Neural progenitor cell (in vitro differentiated cells): ENCODE results near the gene BMERB1. TPM values are rescaled to one million over a fixed set of nuclear protein-coding genes. Genes with fewer than 3 reads are reported as not detected.

ENCODE experiments used
- DNase-seq: peaks from one replicate; pipeline ENCODE4 v3.0.0-alpha.2; 2016; ENCODE audit warnings: low spot score
- H2AFZ ChIP-seq: fragments of 200-600 bp; sonication (generic); replicated peaks from 2 replicates; pipeline ENCODE4 v1.6.1; 2016; ENCODE audit warnings: antibody characterized with exemption
- H3F3A ChIP-seq: fragments of 200-600 bp; sonication (generic); 2 replicates; pipeline ENCODE4 v1.6.1; 2016; ENCODE audit warnings: antibody characterized with exemption, low read depth
- H3K27ac ChIP-seq: fragments of 200-600 bp; sonication (generic); 2 replicates; pipeline ENCODE4 v1.5.1; 2016; ENCODE audit warnings: mild to moderate bottlenecking
- H3K27me3 ChIP-seq: fragments of 200-600 bp; sonication (generic); 2 replicates; pipeline ENCODE4 v1.6.1; 2016; ENCODE audit warnings: mild to moderate bottlenecking, moderate library complexity
- H3K36me3 ChIP-seq: fragments of 200-600 bp; sonication (generic); 2 replicates; pipeline ENCODE4 v1.5.1; 2016
- H3K4me1 ChIP-seq: fragments of 200-600 bp; sonication (generic); 2 replicates; pipeline ENCODE4 v1.6.1; 2016; ENCODE audit warnings: mixed run types
- H3K4me2 ChIP-seq: fragments of 200-600 bp; sonication (generic); 2 replicates; pipeline ENCODE4 v1.6.1; 2016
- H3K4me3 ChIP-seq: fragments of 200-600 bp; sonication (generic); 2 replicates; pipeline ENCODE4 v1.5.1; 2016
- H3K79me2 ChIP-seq: fragments of 200-600 bp; sonication (generic); 2 replicates; pipeline ENCODE4 v1.6.1; 2016; ENCODE audit warnings: low read depth
- H3K9ac ChIP-seq: fragments of 200-600 bp; sonication (generic); 2 replicates; pipeline ENCODE4 v1.6.1; 2016
- H3K9me3 ChIP-seq: fragments of 200-600 bp; sonication (generic); 2 replicates; pipeline ENCODE4 v1.5.1; 2016; ENCODE audit warnings: low read depth
- H4K20me1 ChIP-seq: fragments of 200-600 bp; sonication (generic); 2 replicates; pipeline ENCODE4 v1.6.1; 2016; ENCODE audit warnings: low read depth
- H3K27ac Mint-ChIP-seq: 3 replicates; pipeline ENCODE4 v1.8.0; 2021; ENCODE audit warnings: mixed read lengths
- H3K27me3 Mint-ChIP-seq: 2 replicates; pipeline ENCODE4 v1.8.0; 2022; ENCODE audit warnings: low read depth, mild to moderate bottlenecking, inconsistent platforms, moderate library complexity, mixed read lengths; ENCODE audit not compliant: insufficient read depth
- H3K36me3 Mint-ChIP-seq: 3 replicates; pipeline ENCODE4 v1.8.0; 2021; ENCODE audit warnings: mixed read lengths
- H3K4me1 Mint-ChIP-seq: 3 replicates; pipeline ENCODE4 v1.8.0; 2021; ENCODE audit warnings: mixed read lengths
- H3K4me3 Mint-ChIP-seq: 3 replicates; pipeline ENCODE4 v1.8.0; 2021; ENCODE audit warnings: mild to moderate bottlenecking, moderate library complexity, mixed read lengths
- H3K9me3 Mint-ChIP-seq: 3 replicates; pipeline ENCODE4 v1.8.0; 2020; ENCODE audit warnings: mixed read lengths
- EZH2 ChIP-seq: fragments of 200-600 bp; sonication (generic); IDR thresholded peaks from 2 replicates; pipeline ENCODE4 v1.6.1; 2017; ENCODE audit warnings: antibody characterized with exemption, mild to moderate bottlenecking, moderate library complexity
- EZH2phosphoT487 ChIP-seq: fragments of 200-600 bp; sonication (generic); IDR thresholded peaks from 2 replicates; pipeline ENCODE4 v1.6.1; 2017; ENCODE audit warnings: antibody characterized with exemption
- total RNA-seq: library from RNA; depleted of rRNA; stranded (reverse); fragments of >200 nt; gene quantifications from 2 replicates; pipeline ENCODE4 v1.2.3, GENCODE V29; 2015; ENCODE audit warnings: low replicate concordance
- TF ChIP-seq, protein P1 (sequence below): fragments of 200-600 bp; sonication (generic); IDR thresholded peaks from 2 replicates; pipeline ENCODE4 v1.5.1; 2017; ENCODE audit warnings: antibody characterized with exemption, mild to moderate bottlenecking

Gene BMERB1
- total RNA-seq, 1 donor from 2014 or later: 39.0 TPM

- Histone ChIP-seq H3K4me2 (no peak overlapping the region), H3K27ac (no peak overlapping the region), H3K4me1 (no peaks in the 10 kb centered on the region), H3K9ac (no peak overlapping the region), H3F3A (no peaks in the 10 kb centered on the region), H3K79me2 (no peaks in the 10 kb centered on the region), H2AFZ (no peak overlapping the region), H4K20me1 (peaks cover 4% of the 10 kb centered on the region), H3K9me3 (no peaks in the 10 kb centered on the region), H3K36me3 (no peaks in the 10 kb centered on the region), H3K27me3 (no peaks in the 10 kb centered on the region), H3K4me3 (no peak overlapping the region)
- no peaks in the 10 kb centered on the region for H3K9me3 Mint-ChIP-seq
- H3K27ac Mint-ChIP-seq: no peak overlapping the region
- peaks cover 9% of the 10 kb centered on the region for H3K4me1 Mint-ChIP-seq
- peaks cover 3% of the 10 kb centered on the region for H3K36me3 Mint-ChIP-seq
- TF ChIP-seq, protein P1, sequence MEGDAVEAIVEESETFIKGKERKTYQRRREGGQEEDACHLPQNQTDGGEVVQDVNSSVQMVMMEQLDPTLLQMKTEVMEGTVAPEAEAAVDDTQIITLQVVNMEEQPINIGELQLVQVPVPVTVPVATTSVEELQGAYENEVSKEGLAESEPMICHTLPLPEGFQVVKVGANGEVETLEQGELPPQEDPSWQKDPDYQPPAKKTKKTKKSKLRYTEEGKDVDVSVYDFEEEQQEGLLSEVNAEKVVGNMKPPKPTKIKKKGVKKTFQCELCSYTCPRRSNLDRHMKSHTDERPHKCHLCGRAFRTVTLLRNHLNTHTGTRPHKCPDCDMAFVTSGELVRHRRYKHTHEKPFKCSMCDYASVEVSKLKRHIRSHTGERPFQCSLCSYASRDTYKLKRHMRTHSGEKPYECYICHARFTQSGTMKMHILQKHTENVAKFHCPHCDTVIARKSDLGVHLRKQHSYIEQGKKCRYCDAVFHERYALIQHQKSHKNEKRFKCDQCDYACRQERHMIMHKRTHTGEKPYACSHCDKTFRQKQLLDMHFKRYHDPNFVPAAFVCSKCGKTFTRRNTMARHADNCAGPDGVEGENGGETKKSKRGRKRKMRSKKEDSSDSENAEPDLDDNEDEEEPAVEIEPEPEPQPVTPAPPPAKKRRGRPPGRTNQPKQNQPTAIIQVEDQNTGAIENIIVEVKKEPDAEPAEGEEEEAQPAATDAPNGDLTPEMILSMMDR: no peak
- TF ChIP-seq EZH2: no peak
- no peak for TF ChIP-seq EZH2phosphoT487
- H3K27me3 Mint-ChIP-seq: no peaks in the 10 kb centered on the region
- H3K4me3 Mint-ChIP-seq: no peak overlapping the region
- no peak for DNase-seq
Measured at GRCh38 chr16:15529673-15530072, 95.3 kb downstream of the BMERB1 start.

- TF ChIP-seq EZH2phosphoT487: no peak
- TF ChIP-seq, protein P1: no peak
- TF ChIP-seq EZH2: no peak
- H3F3A ChIP-seq: no peaks in the 10 kb centered on the region
- H3K4me1 Mint-ChIP-seq: peaks cover 11% of the 10 kb centered on the region
Measured at GRCh38 chr16:15530085-15530484, 95.7 kb downstream of the BMERB1 start.

DNA sequence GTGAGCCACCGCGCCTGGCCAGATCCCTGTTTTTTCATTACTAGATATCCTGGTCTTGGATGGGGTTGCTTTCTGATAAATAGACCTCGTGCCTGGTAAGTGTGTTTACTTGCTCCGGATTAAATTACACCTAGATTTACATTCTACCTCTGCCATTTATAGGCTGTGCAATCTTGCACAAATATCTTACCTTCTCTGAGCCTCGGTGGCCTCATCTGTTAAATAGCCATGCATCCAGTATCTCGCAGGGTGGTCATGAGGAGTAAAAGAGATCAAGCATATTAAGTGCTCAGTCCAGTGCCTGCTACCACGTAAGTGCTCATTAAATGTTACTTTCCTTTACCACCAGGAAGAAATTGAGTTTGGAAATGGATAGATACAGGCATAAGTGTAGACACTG lies 98.4 kb downstream of the BMERB1 start:
- Histone ChIP-seq H2AFZ (no peak overlapping the region), H3K4me2 (no peak overlapping the region), H4K20me1 (peaks cover 4% of the 10 kb centered on the region), H3K36me3 (no peaks in the 10 kb centered on the region), H3K9me3 (no peaks in the 10 kb centered on the region), H3K79me2 (no peaks in the 10 kb centered on the region), H3K9ac (no peak overlapping the region), H3K4me3 (no peak overlapping the region), H3K27ac (no peak overlapping the region), H3F3A (no peaks in the 10 kb centered on the region), H3K27me3 (no peaks in the 10 kb centered on the region), H3K4me1 (no peaks in the 10 kb centered on the region)
- Mint-ChIP-seq H3K27ac (no peak overlapping the region), H3K36me3 (peaks cover under 1% of the 10 kb centered on the region), H3K4me3 (no peak overlapping the region), H3K27me3 (no peaks in the 10 kb centered on the region), H3K4me1 (peaks cover 15% of the 10 kb centered on the region), H3K9me3 (no peaks in the 10 kb centered on the region)
- DNase-seq: no peak
- TF ChIP-seq, protein P1: no peak
- TF ChIP-seq EZH2 (no peak), EZH2phosphoT487 (no peak)

More at GRCh38 chr16:15530085-15530484, 95.7 kb downstream of the BMERB1 start:
- Histone ChIP-seq H3K36me3 (no peaks in the 10 kb centered on the region), H2AFZ (no peak overlapping the region), H3K4me1 (no peaks in the 10 kb centered on the region), H4K20me1 (peaks cover 4% of the 10 kb centered on the region), H3K4me3 (no peak overlapping the region), H3K9me3 (no peaks in the 10 kb centered on the region), H3K79me2 (no peaks in the 10 kb centered on the region), H3K4me2 (no peak overlapping the region), H3K27me3 (no peaks in the 10 kb centered on the region), H3K27ac (no peak overlapping the region), H3K9ac (no peak overlapping the region)
- no peak for DNase-seq
- Mint-ChIP-seq H3K27ac (no peak overlapping the region), H3K4me3 (no peak overlapping the region), H3K9me3 (no peaks in the 10 kb centered on the region), H3K36me3 (peaks cover 3% of the 10 kb centered on the region), H3K27me3 (no peaks in the 10 kb centered on the region)
